GM18519 (cell line): ENCODE measurements around the gene OR5AC2.

ENCODE experiments used
- ATAC-seq: cut with Tn5 transposase; IDR thresholded peaks from one replicate; pipeline ENCODE4 v1.9.1; 2021; ENCODE audit warnings: mild to moderate bottlenecking, moderate library complexity; ENCODE audit not compliant: unreplicated experiment, low FRiP score

Gene OR5AC2

DNA sequence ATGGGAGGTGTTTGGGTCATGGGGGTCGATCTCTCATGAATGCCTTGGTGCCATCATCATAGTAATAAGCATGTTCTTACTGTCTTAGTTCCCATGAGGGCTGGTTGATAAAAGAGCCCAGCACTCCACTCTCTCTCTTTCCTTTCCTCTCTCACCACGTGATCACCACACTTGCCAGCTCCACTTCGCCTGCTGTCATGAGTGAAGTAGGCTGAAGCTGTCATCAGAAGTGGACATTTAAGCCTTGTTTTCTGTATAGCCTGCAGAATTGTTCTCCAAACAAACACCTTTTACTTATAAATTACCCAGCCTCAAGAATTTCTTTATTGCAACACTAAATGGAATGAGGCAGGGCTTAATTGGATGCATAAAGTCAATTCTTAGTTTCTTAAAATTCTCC lies 49.7 kb downstream of the OR5AC2 start:
- ATAC-seq = no peak
